Measurements from ENCODE around the gene TAF1.

DNA sequence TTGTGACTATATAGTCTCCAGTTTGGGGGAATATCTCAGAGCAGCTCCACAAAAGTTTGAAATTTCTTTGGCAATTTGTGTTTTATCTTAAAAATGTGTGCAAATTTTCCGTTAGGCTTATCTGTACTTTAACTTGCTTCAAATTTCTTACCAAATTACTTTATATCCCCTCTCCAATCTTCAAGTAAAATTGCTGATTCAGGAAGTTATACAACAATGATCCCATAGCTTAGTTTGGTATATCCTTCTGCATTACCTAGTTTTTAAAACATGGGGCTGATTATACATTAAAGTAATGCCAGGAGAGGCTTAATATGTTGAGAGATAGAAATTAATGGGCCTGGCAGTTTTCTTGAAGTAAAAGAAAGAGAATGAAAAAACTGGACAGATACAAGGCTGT lies 66.6 kb downstream of the TAF1 start:
- TF ChIP-seq SP1 (IDR thresholded peaks at IDR 0.05) (no peak), HDGF (IDR thresholded peaks at IDR 0.05; ENCODE audit: borderline replicate concordance) (no peak), BHLHE40 (IDR thresholded peaks at IDR 0.05; ENCODE audit: borderline replicate concordance) (no peak), FOXA1 (IDR thresholded peaks at IDR 0.05) (no peak), TARDBP (IDR thresholded peaks at IDR 0.05) (no peak), ELF4 (IDR thresholded peaks at IDR 0.05) (no peak), ARNT (IDR thresholded peaks at IDR 0.05) (no peak), SUZ12 (IDR thresholded peaks at IDR 0.05) (no peak), FOXM1 (IDR thresholded peaks at IDR 0.05; ENCODE audit: borderline replicate concordance) (no peak), PKNOX1 (IDR thresholded peaks at IDR 0.05) (no peak), ZNF384 (IDR thresholded peaks at IDR 0.05) (no peak), L3MBTL2 (conservative IDR thresholded peaks at IDR 0.05) (no peak), LEF1 (IDR thresholded peaks at IDR 0.05; ENCODE audit: borderline replicate concordance) (no peak), FOXK2 (IDR thresholded peaks at IDR 0.05) (no peak)

Data from HEK293T (cell line).